BJ (cell line): ENCODE data around the gene ESD. TPM values are rescaled to one million over a fixed set of nuclear protein-coding genes. Genes with fewer than 3 reads are reported as not detected.

Experiments used
- CTCF ChIA-PET: fragments of 350-600 bp; formaldehyde crosslinking; extraction: SDS; loops from one replicate; lab custom pipeline; 2021; ENCODE audit warnings: antibody characterized with exemption, inconsistent platforms; lab: Yijun Ruan, JAX
- POLR2A ChIA-PET: fragments of 300-600 bp; sonication (Branson Sonifier 250); formaldehyde crosslinking; extraction: SDS; loops from one replicate; lab custom pipeline; 2021; ENCODE audit warnings: antibody characterized with exemption; lab: Charles Lee
- DNase-seq: peaks from one replicate; pipeline ENCODE4 v3.0.0-alpha.2; 2011; ENCODE audit warnings: low read depth
- H3K27me3 ChIP-seq: 2 replicates; pipeline ENCODE4 v1.6.0; 2011; ENCODE audit warnings: low read length; ENCODE audit not compliant: control insufficient read depth, insufficient read depth
- H3K36me3 ChIP-seq: 2 replicates; pipeline ENCODE4 v1.5.1; 2011; ENCODE audit warnings: low read length; ENCODE audit not compliant: control insufficient read depth, insufficient read depth
- H3K4me3 ChIP-seq: 2 replicates; pipeline ENCODE4 v1.5.1; 2011; ENCODE audit warnings: low read depth, mild to moderate bottlenecking, control low read depth, low read length
- polyA plus RNA-seq: library from polyadenylated mRNA; depleted of rRNA; stranded (reverse); fragments of >200 nt; gene quantifications from 2 replicates; pipeline ENCODE4 v1.2.3, GENCODE V29; 2011
- TF ChIP-seq, protein P1 (sequence below): IDR thresholded peaks from 2 replicates; pipeline ENCODE4 v1.5.1; 2011; ENCODE audit warnings: low read depth, mild to moderate bottlenecking, control low read depth, inconsistent platforms, low read length, moderate library complexity; ENCODE audit not compliant: insufficient read depth

Gene ESD
- polyA plus RNA-seq, 1 experiment: 95.7 TPM

DNA sequence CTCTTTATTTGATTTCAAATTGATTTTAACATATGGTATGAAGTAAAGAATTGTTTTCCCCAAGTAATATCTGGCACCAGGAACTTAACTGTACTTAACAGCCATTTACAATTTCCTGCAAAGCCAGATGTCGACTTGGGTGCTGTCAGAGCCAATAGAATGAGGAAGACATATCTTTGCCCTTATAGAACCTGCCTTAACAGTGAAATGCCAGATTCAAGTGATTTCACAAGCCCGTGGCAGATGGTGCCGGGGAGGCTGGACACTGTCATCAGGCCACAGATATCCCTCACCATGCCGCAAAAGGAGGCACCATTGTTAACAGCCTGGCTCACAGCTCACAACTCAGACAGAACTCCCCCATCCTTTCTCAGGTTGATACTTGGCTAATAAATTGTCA lies 48.7 kb downstream of the ESD start:
- Histone ChIP-seq H3K4me3 (no peak overlapping the region), H3K27me3 (no peaks in the 10 kb centered on the region), H3K36me3 (peaks cover 5% of the 10 kb centered on the region)
- POLR2A ChIA-PET: no interaction called here
- CTCF ChIA-PET: interaction anchor here (0.7 to 1.5 kb wide), 2 partner anchors 16 to 584 kb away, joined by 4 to 6 read pairs; no protein-coding TSS in a partner anchor
- TF ChIP-seq, protein P1, sequence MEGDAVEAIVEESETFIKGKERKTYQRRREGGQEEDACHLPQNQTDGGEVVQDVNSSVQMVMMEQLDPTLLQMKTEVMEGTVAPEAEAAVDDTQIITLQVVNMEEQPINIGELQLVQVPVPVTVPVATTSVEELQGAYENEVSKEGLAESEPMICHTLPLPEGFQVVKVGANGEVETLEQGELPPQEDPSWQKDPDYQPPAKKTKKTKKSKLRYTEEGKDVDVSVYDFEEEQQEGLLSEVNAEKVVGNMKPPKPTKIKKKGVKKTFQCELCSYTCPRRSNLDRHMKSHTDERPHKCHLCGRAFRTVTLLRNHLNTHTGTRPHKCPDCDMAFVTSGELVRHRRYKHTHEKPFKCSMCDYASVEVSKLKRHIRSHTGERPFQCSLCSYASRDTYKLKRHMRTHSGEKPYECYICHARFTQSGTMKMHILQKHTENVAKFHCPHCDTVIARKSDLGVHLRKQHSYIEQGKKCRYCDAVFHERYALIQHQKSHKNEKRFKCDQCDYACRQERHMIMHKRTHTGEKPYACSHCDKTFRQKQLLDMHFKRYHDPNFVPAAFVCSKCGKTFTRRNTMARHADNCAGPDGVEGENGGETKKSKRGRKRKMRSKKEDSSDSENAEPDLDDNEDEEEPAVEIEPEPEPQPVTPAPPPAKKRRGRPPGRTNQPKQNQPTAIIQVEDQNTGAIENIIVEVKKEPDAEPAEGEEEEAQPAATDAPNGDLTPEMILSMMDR: no peak
- no peak for DNase-seq

DNA sequence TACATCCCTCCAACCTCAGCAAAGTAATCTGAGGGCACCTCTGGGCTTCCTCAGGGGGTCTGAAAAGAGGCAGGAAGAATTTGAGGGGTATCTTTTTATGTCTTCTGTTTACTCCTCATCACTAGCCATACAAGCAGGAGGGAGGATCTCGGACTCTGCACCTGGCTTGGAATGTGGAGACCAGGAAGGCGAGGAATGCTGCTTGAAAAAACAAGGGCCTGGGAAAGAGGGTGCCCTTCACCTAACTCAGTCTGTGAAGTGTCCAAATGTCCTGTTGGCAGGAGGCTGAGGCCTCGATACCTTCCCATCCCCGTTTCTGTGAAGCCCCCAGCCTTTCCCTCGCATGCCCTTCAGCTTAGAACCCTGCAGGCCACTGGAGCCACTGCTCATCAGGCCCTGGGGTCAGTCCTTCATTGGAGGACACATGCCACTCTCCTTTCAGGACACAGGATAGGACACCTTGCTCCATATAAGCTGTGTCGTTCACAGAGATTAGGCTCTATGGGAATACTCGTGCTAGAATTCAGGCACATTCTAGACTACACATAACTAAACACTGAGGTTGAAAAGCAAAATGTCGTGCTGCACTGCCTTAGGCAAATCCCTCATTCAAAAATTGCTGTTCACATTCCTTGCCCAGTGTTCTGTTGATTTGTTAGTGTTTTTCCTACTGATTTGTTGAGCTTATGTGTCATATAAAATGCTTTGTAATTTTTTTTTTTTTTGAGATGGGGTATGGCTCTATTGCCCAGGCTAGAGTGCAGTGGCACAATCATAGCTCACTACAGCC lies 49.7 kb downstream of the ESD start:
- POLR2A ChIA-PET: interaction anchor here (0.5 kb wide), 1 partner anchor 31 kb away, joined by 3 read pairs; no protein-coding TSS in a partner anchor
- CTCF ChIA-PET: interaction anchor here (0.7 to 1.5 kb wide), 2 partner anchors 17 to 585 kb away, joined by 4 to 6 read pairs; no protein-coding TSS in a partner anchor
- Histone ChIP-seq H3K36me3 (peaks cover 5% of the 10 kb centered on the region), H3K4me3 (no peak overlapping the region), H3K27me3 (no peaks in the 10 kb centered on the region)
- TF ChIP-seq, protein P1: no peak
- DNase-seq: no peak

DNA sequence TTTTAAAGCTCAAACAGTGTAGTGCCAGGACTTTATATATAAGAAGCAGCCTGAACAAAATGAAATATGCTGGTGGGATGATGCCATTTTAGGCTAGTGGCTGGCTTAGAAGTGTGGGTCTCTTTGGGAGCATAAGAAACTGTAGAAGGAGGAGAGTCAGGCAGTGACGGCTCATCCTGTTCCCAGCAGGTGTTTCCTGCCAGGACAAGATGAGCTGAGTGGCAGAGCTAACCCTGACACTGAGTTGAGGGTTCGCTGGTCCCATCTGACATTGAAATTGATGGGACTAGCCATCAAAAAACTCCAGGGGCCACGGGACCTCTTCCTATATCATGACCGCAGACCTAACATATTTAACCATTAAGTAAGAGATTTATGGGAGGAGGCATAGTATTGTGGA lies 51.3 kb downstream of the ESD start:
- Histone ChIP-seq H3K36me3 (peaks cover 2% of the 10 kb centered on the region), H3K27me3 (no peaks in the 10 kb centered on the region), H3K4me3 (no peak overlapping the region)
- DNase-seq: no peak
- TF ChIP-seq, protein P1: no peak
- ChIA-PET POLR2A (no interaction called here), CTCF (no interaction called here)

DNA sequence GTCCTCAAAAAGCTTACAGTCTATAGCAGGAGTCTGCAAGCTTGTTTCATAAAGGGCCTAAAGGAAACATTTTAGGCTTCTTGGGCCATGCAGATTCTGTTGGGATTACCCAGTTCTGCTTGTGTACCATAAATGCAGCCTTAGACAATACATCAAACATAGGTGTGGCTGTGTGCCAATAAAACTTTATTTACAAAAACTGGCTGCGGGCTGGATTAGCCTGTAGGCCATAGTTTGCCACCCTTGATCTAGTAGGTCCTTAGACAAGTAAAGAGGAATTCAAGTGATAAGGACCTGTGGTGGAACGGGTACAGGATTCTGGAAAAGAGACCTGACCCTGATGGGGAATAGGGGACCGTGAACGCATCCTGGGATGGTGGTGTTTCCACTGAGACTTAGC lies 51.9 kb downstream of the ESD start:
- H3K36me3 ChIP-seq: peaks cover 1% of the 10 kb centered on the region; the same call in 1 of the 2 replicates
- CTCF ChIA-PET: no interaction called here

DNA sequence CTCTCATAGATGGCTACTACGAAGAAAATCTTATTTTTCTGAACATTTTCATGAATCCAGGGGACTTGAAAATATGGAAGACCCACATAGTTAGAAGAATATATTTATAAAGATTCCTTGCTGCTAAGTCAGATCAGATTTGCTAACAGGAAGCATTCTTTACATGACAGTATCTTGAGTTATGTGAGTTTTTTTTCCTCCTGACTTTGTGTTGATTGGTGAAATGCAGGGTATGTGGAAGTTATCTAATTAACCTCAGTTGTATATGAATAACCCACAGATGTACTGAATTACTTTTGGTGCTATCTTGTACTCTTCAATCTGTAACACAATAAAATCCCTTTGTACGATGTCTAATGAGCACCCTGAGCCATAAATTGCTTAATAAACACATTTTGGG lies 53.8 kb downstream of the ESD start:
- DNase-seq: no peak
- Histone ChIP-seq H3K27me3 (no peaks in the 10 kb centered on the region), H3K4me3 (no peak overlapping the region), H3K36me3 (0 out of 2 replicates have a peak, but pooled peaks cover 1% of the 10 kb centered on the region)
- CTCF ChIA-PET: interaction anchor here (1.3 kb wide), 1 partner anchor 22 kb away, joined by 3 read pairs; no protein-coding TSS in a partner anchor
- TF ChIP-seq, protein P1: no peak
- POLR2A ChIA-PET: interaction anchor here (0.6 kb wide), 1 partner anchor 10 kb away, joined by 3 read pairs; no protein-coding TSS in a partner anchor

More for the DNA sequence above, 51.9 kb downstream of the ESD start:
- no peaks in the 10 kb centered on the region for H3K27me3 ChIP-seq
- H3K4me3 ChIP-seq: no peak overlapping the region
- TF ChIP-seq, protein P1: no peak
- POLR2A ChIA-PET: no interaction called here
- DNase-seq: no peak
